GM12878 (cell line): ENCODE measurements around the gene PITX1.

ENCODE experiments used
- DPF2 ChIP-seq: fragments of 450-650 bp; IDR thresholded peaks from 2 replicates; pipeline ENCODE4 v1.6.1; 2017; ENCODE audit warnings: mild to moderate bottlenecking
- EP300 ChIP-seq, 2 experiments: fragments of 150-350 bp in 1 of 2; IDR thresholded peaks; 2 replicates each; pipeline ENCODE4 v1.6.1; 2011 to 2012; ENCODE audit warnings: low read depth in 2 of 2, low read length in 2 of 2, borderline replicate concordance in 1 of 2, improper control_type of control experiment in 1 of 2, inconsistent platforms in 1 of 2; ENCODE audit not compliant: control insufficient read depth in 1 of 2
- HDAC2 ChIP-seq: fragments of 200-600 bp; sonication (generic); IDR thresholded peaks from 2 replicates; pipeline ENCODE4 v1.6.1; 2017
- POLR2A ChIP-seq: IDR thresholded peaks from 2 replicates; pipeline ENCODE4 v1.6.1; 2011; ENCODE audit warnings: low read depth, mild to moderate bottlenecking, low read length
- SMC3 ChIP-seq: IDR thresholded peaks from 2 replicates; pipeline ENCODE4 v1.6.1; 2011; ENCODE audit warnings: low read length, improper control_type of control experiment, borderline replicate concordance
- TF ChIP-seq, protein P1 (sequence below), 3 experiments: IDR thresholded peaks in 2 of 3; conservative IDR thresholded peaks in 1 of 3; 2 replicates each; pipeline ENCODE4 v1.5.1; 2011; ENCODE audit warnings: low read depth in 3 of 3, low read length in 3 of 3, mild to moderate bottlenecking in 3 of 3, control low read depth in 2 of 3, moderate library complexity in 2 of 3, inconsistent platforms in 1 of 3, mixed read lengths in 1 of 3; ENCODE audit not compliant: control insufficient read depth in 2 of 3, insufficient read depth in 1 of 3; ENCODE audit errors: extremely low read depth in 1 of 3

DNA sequence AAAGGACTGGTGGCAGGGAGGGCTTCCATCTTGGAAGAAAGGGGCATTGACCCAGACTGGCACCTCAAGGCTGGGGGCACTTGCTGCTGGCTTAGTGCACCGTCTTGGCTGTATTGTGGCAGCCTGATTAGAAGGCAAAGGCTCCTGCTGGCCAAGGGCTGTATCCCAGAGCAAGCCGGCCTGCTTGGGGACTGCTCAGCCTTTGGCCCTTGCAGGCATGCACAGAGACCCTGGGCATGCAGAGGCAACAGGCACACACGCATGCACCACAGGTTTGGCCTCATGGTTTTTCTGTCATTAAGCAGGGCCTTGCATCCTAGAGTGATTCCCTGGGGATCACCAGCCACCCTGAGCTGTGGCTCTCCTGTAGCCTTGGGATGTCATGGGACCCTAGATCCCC lies 29.0 kb downstream of the PITX1 start:
- no peak for TF ChIP-seq DPF2
- TF ChIP-seq HDAC2, result no peak
- TF ChIP-seq, protein P1, sequence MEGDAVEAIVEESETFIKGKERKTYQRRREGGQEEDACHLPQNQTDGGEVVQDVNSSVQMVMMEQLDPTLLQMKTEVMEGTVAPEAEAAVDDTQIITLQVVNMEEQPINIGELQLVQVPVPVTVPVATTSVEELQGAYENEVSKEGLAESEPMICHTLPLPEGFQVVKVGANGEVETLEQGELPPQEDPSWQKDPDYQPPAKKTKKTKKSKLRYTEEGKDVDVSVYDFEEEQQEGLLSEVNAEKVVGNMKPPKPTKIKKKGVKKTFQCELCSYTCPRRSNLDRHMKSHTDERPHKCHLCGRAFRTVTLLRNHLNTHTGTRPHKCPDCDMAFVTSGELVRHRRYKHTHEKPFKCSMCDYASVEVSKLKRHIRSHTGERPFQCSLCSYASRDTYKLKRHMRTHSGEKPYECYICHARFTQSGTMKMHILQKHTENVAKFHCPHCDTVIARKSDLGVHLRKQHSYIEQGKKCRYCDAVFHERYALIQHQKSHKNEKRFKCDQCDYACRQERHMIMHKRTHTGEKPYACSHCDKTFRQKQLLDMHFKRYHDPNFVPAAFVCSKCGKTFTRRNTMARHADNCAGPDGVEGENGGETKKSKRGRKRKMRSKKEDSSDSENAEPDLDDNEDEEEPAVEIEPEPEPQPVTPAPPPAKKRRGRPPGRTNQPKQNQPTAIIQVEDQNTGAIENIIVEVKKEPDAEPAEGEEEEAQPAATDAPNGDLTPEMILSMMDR (IDR thresholded peaks at IDR 0.05 in 2 of 3, conservative IDR thresholded peaks at IDR 0.05 in 1 of 3; ENCODE audit: control insufficient read depth in 2 of 3, extremely low read depth in 1 of 3, insufficient read depth in 1 of 3, low read depth in 3 of 3, low read length in 3 of 3), result no peak
- no peak for TF ChIP-seq POLR2A
- no peak for TF ChIP-seq SMC3
- no peak for TF ChIP-seq EP300 (IDR thresholded peaks at IDR 0.05; ENCODE audit: borderline replicate concordance in 1 of 2, control insufficient read depth in 1 of 2, low read depth in 2 of 2, low read length in 2 of 2)
